GM23248 (cell line): ENCODE measurements around the gene AOPEP.

ENCODE experiments used
- EZH2 ChIP-seq: fragments of 200-600 bp; sonication (generic); IDR thresholded peaks from 2 replicates; pipeline ENCODE4 v1.6.1; 2018; ENCODE audit warnings: antibody characterized with exemption, mild to moderate bottlenecking; ENCODE audit not compliant: insufficient read depth, poor library complexity, severe bottlenecking
- EZH2phosphoT487 ChIP-seq: fragments of 200-600 bp; sonication (generic); IDR thresholded peaks from 2 replicates; pipeline ENCODE4 v1.6.1; 2018; ENCODE audit warnings: antibody characterized with exemption, moderate library complexity, mild to moderate bottlenecking, low read depth; ENCODE audit not compliant: insufficient read depth

DNA sequence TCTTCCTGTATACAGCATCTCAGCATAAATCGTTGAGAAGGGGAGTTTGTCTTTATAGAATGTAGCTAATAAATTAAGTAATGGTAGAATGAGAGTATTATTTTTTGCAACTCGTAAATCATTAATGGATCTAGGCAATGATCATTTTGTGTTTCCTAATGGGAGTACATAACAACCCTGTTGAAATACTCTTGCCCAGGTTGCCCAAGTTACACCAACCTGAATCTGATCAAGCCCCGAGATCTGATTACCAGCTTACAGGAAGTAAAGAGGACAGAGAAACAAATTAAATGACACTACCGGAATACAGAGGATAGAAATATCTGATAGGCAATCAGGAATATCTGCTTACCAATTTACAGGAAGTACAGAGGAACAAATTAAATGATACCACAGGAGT lies 107.3 kb downstream of the AOPEP start:
- no peak for TF ChIP-seq EZH2
- no peak for TF ChIP-seq EZH2phosphoT487
